HepG2 (cell line): ENCODE data around the gene BAHCC1. TPM values are rescaled to one million over a fixed set of nuclear protein-coding genes. Genes with fewer than 3 reads are reported as not detected.
A peak's percentile ranks its signal among the peaks of the same experiment; 100 is the strongest.

ENCODE experiments used
- CCAR2 ChIP-seq: fragments of 200-400 bp; formaldehyde crosslinking; optimal IDR thresholded peaks from 2 replicates; pipeline ENCODE3; 2018; ENCODE audit warnings: low read depth, mild to moderate bottlenecking, low read length, moderate library complexity
- SOX6 ChIP-seq, 2 experiments: fragments of 450-650 bp in 1 of 2; sonication (generic) in 1 of 2; formaldehyde crosslinking in 1 of 2; IDR thresholded peaks; 2 replicates each; pipeline versions ENCODE4 v1.4.0 to v1.6.1; 2017 to 2020; ENCODE audit warnings: antibody characterized with exemption in 1 of 2, mild to moderate bottlenecking in 1 of 2, missing genetic modification reagents in 1 of 2
- YEATS2 ChIP-seq: sonication (generic); formaldehyde crosslinking; IDR thresholded peaks from 2 replicates; pipeline ENCODE4 v1.4.0; 2020; ENCODE audit warnings: missing genetic modification reagents, borderline replicate concordance
- ZNF17 ChIP-seq: sonication (generic); formaldehyde crosslinking; IDR thresholded peaks from 2 replicates; pipeline ENCODE4 v1.5.0; 2020; ENCODE audit warnings: mild to moderate bottlenecking, missing genetic modification reagents
- ZNF773 ChIP-seq: sonication (generic); formaldehyde crosslinking; IDR thresholded peaks from 2 replicates; pipeline ENCODE4 v1.4.0; 2020; ENCODE audit warnings: missing genetic modification reagents, borderline replicate concordance
- ZNF784 ChIP-seq: sonication (generic); formaldehyde crosslinking; IDR thresholded peaks from 2 replicates; pipeline ENCODE4 v1.5.1; 2020; ENCODE audit warnings: missing genetic modification reagents, mild to moderate bottlenecking, borderline replicate concordance
- microRNA-seq: library from miRNA; unstranded; fragments of <30 nt; microRNA quantifications from one replicate; pipeline ENCODE4, GENCODE V29; 2020
- polyA plus RNA-seq, 8 experiments: library from polyadenylated mRNA; depleted of rRNA in 3 of 8; stranded (reverse) in 7 of 8; unstranded in 1 of 8; fragments of >200 nt; fragmentation: Illumina TruSeq in 4 of 8; extraction: Trizol in 4 of 8; gene quantifications; 2 replicates each; pipeline versions ENCODE4 v1.2.1 to v1.2.3, GENCODE V29; 2011 to 2016; ENCODE audit warnings: low read depth in 4 of 8, missing spikeins in 1 of 8, mixed read lengths in 1 of 8; ENCODE audit not compliant: insufficient read depth in 1 of 8
- small RNA-seq, 3 experiments: library from RNA; depleted of rRNA; stranded (forward); fragments of <200 nt; gene quantifications; one replicate each; pipeline ENCODE3, GENCODE V24; 2012; ENCODE audit warnings: low read depth in 2 of 3, low replicate concordance in 1 of 3; ENCODE audit not compliant: insufficient read length in 3 of 3, insufficient read depth in 2 of 3
- total RNA-seq, 5 experiments: library from RNA; depleted of rRNA; stranded (reverse); fragments of >200 nt; fragmentation: Illumina TruSeq; extraction: Trizol; gene quantifications; 2 replicates each; pipeline ENCODE4 v1.2.3, GENCODE V29; 2016; ENCODE audit warnings: low read depth in 1 of 5
- TF ChIP-seq, protein P1 (sequence below): sonication (generic); formaldehyde crosslinking; IDR thresholded peaks from 2 replicates; pipeline ENCODE4 v1.5.0; 2020; ENCODE audit warnings: mild to moderate bottlenecking, missing genetic modification reagents
- TF ChIP-seq, protein P2 (sequence below): sonication (generic); formaldehyde crosslinking; IDR thresholded peaks from 2 replicates; pipeline ENCODE4 v1.4.0; 2020; ENCODE audit warnings: missing genetic modification reagents

Gene BAHCC1
- total and polyA plus RNA-seq, 2 of the 13 experiments (the other 11 are each of a cell fraction or from before 2014, with no cell fraction given): 1.4 to 1.7 TPM

DNA sequence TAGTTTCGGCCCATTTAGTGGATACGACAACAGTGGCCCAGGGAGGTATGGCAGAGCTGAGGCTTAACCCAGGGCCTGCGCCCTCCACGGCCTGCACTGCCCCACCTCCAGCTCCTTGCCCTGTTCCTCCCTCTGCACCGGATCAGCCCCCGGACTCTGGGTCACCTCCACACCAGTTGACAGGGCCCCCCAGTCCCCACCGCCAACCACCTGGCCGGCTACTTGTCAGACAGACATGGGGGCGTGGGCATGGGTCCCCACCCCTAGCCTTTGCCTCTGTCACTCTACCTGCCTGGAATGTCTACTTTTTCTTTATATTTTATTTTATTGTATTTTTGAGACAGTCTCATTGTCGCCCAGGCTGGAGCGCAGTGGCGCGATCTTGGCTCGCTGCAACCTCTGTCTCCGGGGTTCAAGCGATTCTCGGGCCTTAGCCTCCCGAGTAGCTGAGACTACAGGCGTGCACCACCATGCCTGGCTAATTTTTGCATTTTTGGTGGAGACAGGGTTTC lies 120.3 kb downstream of the BAHCC1 start (continued):
- TF ChIP-seq, protein P1, sequence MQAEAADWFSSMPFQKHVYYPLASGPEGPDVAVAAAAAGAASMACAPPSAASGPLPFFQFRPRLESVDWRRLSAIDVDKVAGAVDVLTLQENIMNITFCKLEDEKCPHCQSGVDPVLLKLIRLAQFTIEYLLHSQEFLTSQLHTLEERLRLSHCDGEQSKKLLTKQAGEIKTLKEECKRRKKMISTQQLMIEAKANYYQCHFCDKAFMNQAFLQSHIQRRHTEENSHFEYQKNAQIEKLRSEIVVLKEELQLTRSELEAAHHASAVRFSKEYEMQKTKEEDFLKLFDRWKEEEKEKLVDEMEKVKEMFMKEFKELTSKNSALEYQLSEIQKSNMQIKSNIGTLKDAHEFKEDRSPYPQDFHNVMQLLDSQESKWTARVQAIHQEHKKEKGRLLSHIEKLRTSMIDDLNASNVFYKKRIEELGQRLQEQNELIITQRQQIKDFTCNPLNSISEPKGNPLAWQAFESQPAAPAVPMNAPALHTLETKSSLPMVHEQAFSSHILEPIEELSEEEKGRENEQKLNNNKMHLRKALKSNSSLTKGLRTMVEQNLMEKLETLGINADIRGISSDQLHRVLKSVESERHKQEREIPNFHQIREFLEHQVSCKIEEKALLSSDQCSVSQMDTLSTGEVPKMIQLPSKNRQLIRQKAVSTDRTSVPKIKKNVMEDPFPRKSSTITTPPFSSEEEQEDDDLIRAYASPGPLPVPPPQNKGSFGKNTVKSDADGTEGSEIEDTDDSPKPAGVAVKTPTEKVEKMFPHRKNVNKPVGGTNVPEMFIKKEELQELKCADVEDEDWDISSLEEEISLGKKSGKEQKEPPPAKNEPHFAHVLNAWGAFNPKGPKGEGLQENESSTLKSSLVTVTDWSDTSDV: 0 out of 2 replicates have a peak, but pooled peaks have one; percentile 14
- 0 out of 2 replicates have a peak, but pooled peaks have one; percentile 52 for TF ChIP-seq ZNF17 (CRISPR knock-in tag)
- TF ChIP-seq, protein P2, sequence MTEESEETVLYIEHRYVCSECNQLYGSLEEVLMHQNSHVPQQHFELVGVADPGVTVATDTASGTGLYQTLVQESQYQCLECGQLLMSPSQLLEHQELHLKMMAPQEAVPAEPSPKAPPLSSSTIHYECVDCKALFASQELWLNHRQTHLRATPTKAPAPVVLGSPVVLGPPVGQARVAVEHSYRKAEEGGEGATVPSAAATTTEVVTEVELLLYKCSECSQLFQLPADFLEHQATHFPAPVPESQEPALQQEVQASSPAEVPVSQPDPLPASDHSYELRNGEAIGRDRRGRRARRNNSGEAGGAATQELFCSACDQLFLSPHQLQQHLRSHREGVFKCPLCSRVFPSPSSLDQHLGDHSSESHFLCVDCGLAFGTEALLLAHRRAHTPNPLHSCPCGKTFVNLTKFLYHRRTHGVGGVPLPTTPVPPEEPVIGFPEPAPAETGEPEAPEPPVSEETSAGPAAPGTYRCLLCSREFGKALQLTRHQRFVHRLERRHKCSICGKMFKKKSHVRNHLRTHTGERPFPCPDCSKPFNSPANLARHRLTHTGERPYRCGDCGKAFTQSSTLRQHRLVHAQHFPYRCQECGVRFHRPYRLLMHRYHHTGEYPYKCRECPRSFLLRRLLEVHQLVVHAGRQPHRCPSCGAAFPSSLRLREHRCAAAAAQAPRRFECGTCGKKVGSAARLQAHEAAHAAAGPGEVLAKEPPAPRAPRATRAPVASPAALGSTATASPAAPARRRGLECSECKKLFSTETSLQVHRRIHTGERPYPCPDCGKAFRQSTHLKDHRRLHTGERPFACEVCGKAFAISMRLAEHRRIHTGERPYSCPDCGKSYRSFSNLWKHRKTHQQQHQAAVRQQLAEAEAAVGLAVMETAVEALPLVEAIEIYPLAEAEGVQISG (CRISPR knock-in tag): 0 out of 2 replicates have a peak, but pooled peaks have one; percentile 25
- 0 out of 2 replicates have a peak, but pooled peaks have one; percentile 20 for TF ChIP-seq YEATS2 (CRISPR knock-in tag)
- no peak for TF ChIP-seq SOX6 (IDR thresholded peaks at IDR 0.05)
- 0 out of 2 replicates have a peak, but pooled peaks have one; percentile 0 for TF ChIP-seq SOX6 (CRISPR knock-in tag; IDR thresholded peaks at IDR 0.05)
- TF ChIP-seq ZNF784: no peak
- TF ChIP-seq CCAR2: no peak
- 0 out of 2 replicates have a peak, but pooled peaks have one; percentile 18 for TF ChIP-seq ZNF773

Small RNA genes lying within 50 kb of the gene (microRNA-seq; reads per million reads assigned to microRNA genes)
- gene MIR3186 (not detected), gene MIR4740 (not detected)

Small RNA genes lying within 50 kb of the gene (small RNA-seq; reads per million reads assigned to genes)
- gene MIR3186: 0 reads per million in 3 experiments
- gene MIR4740: 0 reads per million in 3 experiments

Other genes with a start within 250 kb of the BAHCC1 start
- gene PVALEF, start 229.9 kb upstream of the BAHCC1 start, total RNA-seq (2016; rRNA removed; fragmentation: Illumina TruSeq; extraction: Trizol): 0.18 TPM in 1 of 2 replicates, not detected in the other
- gene PVALEF, start 229.9 kb upstream of the BAHCC1 start, polyA plus RNA-seq (2011; rRNA removed): 0.18 and 0.24 TPM in 2 replicates
- gene AATK, start 229.2 kb upstream of the BAHCC1 start, total RNA-seq (2016; rRNA removed; fragmentation: Illumina TruSeq; extraction: Trizol): 6.1 and 8.4 TPM in 2 replicates
- gene AATK, start 229.2 kb upstream of the BAHCC1 start, polyA plus RNA-seq (2011; rRNA removed): 2.9 and 5.2 TPM in 2 replicates
- 11.1 and 16.8 TPM in 2 replicates for gene CEP131, start 172.5 kb upstream of the BAHCC1 start, total RNA-seq (2016; rRNA removed; fragmentation: Illumina TruSeq; extraction: Trizol)
- gene CEP131, start 172.5 kb upstream of the BAHCC1 start, polyA plus RNA-seq (2011; rRNA removed): 5.0 and 5.6 TPM in 2 replicates
- gene TEPSIN, start 156.4 kb upstream of the BAHCC1 start, total RNA-seq (2016; rRNA removed; fragmentation: Illumina TruSeq; extraction: Trizol): 8.5 and 18.8 TPM in 2 replicates
- 16.1 and 19.7 TPM in 2 replicates for gene TEPSIN, start 156.4 kb upstream of the BAHCC1 start, polyA plus RNA-seq (2011; rRNA removed)
- gene NDUFAF8, start 156.1 kb upstream of the BAHCC1 start, total RNA-seq (2016; rRNA removed; fragmentation: Illumina TruSeq; extraction: Trizol): 213 and 233 TPM in 2 replicates
- 62.4 and 75.6 TPM in 2 replicates for gene NDUFAF8, start 156.1 kb upstream of the BAHCC1 start, polyA plus RNA-seq (2011; rRNA removed)
- gene SLC38A10, start 100.2 kb upstream of the BAHCC1 start, total RNA-seq (2016; rRNA removed; fragmentation: Illumina TruSeq; extraction: Trizol): 23.0 and 55.8 TPM in 2 replicates
- gene SLC38A10, start 100.2 kb upstream of the BAHCC1 start, polyA plus RNA-seq (2011; rRNA removed): 23.4 and 33.6 TPM in 2 replicates
- 973 and 1,028 TPM in 2 replicates for gene ACTG1, start 117.3 kb downstream of the BAHCC1 start, total RNA-seq (2016; rRNA removed; fragmentation: Illumina TruSeq; extraction: Trizol)
- gene ACTG1, start 117.3 kb downstream of the BAHCC1 start, polyA plus RNA-seq (2011; rRNA removed): 1,138 and 1,217 TPM in 2 replicates
- not detected in 2 replicates for gene FSCN2, start 132.9 kb downstream of the BAHCC1 start, total RNA-seq (2016; rRNA removed; fragmentation: Illumina TruSeq; extraction: Trizol)
- 0.09 and 0.31 TPM in 2 replicates for gene FSCN2, start 132.9 kb downstream of the BAHCC1 start, polyA plus RNA-seq (2011; rRNA removed)
- gene FAAP100, start 156.9 kb downstream of the BAHCC1 start, total RNA-seq (2016; rRNA removed; fragmentation: Illumina TruSeq; extraction: Trizol): 13.9 and 20.8 TPM in 2 replicates
- gene FAAP100, start 156.9 kb downstream of the BAHCC1 start, polyA plus RNA-seq (2011; rRNA removed): 7.6 and 11.1 TPM in 2 replicates
- gene NPLOC4, start 241.7 kb downstream of the BAHCC1 start, total RNA-seq (2016; rRNA removed; fragmentation: Illumina TruSeq; extraction: Trizol): 57.0 and 64.7 TPM in 2 replicates
- 95.3 and 97.0 TPM in 2 replicates for gene NPLOC4, start 241.7 kb downstream of the BAHCC1 start, polyA plus RNA-seq (2011; rRNA removed)
- 0.27 and 0.75 TPM in 2 replicates for gene TSPAN10, start 241.7 kb downstream of the BAHCC1 start, total RNA-seq (2016; rRNA removed; fragmentation: Illumina TruSeq; extraction: Trizol)
- 0.54 and 0.67 TPM in 2 replicates for gene TSPAN10, start 241.7 kb downstream of the BAHCC1 start, polyA plus RNA-seq (2011; rRNA removed)